ENCODE measurements around the gene SPATA2.

DNA sequence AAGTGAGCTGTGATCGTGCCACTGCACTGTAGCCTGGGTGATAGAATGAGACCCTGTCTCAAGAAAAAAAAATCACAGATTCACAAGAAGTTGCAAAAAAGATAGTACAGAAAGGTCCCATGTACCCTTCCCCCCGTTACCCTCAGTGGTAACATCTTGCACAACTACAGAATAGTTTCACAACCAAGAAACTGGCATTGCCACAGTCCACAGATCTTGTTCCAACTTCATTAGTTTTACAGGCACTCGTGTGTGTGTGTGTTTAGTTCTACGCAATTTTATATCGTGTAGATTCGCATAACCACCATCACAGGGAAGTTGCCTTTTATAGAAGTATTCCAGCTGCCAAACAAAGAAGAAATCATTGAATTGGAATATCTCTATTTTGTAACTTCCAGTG lies 19.1 kb downstream of the SPATA2 start:
- TF ChIP-seq RNF2 (IDR thresholded peaks at IDR 0.05; ENCODE audit: borderline replicate concordance, low read depth), result no peak
- TF ChIP-seq JUNB (IDR thresholded peaks at IDR 0.05), result no peak
- TF ChIP-seq, protein P1, sequence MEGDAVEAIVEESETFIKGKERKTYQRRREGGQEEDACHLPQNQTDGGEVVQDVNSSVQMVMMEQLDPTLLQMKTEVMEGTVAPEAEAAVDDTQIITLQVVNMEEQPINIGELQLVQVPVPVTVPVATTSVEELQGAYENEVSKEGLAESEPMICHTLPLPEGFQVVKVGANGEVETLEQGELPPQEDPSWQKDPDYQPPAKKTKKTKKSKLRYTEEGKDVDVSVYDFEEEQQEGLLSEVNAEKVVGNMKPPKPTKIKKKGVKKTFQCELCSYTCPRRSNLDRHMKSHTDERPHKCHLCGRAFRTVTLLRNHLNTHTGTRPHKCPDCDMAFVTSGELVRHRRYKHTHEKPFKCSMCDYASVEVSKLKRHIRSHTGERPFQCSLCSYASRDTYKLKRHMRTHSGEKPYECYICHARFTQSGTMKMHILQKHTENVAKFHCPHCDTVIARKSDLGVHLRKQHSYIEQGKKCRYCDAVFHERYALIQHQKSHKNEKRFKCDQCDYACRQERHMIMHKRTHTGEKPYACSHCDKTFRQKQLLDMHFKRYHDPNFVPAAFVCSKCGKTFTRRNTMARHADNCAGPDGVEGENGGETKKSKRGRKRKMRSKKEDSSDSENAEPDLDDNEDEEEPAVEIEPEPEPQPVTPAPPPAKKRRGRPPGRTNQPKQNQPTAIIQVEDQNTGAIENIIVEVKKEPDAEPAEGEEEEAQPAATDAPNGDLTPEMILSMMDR (IDR thresholded peaks at IDR 0.05), result no peak
- TF ChIP-seq, protein P2, sequence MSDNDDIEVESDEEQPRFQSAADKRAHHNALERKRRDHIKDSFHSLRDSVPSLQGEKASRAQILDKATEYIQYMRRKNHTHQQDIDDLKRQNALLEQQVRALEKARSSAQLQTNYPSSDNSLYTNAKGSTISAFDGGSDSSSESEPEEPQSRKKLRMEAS (IDR thresholded peaks at IDR 0.05), result no peak
- TF ChIP-seq SMC3 (IDR thresholded peaks at IDR 0.05), result no peak
- TF ChIP-seq, protein P3, sequence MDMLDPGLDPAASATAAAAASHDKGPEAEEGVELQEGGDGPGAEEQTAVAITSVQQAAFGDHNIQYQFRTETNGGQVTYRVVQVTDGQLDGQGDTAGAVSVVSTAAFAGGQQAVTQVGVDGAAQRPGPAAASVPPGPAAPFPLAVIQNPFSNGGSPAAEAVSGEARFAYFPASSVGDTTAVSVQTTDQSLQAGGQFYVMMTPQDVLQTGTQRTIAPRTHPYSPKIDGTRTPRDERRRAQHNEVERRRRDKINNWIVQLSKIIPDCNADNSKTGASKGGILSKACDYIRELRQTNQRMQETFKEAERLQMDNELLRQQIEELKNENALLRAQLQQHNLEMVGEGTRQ (IDR thresholded peaks at IDR 0.05), result no peak
